CD14-positive monocyte (primary cell): ENCODE data around the gene CDH3. TPM values are rescaled to one million over a fixed set of nuclear protein-coding genes. Genes with fewer than 3 reads are reported as not detected.

Experiments
- DNase-seq, 3 donors: peaks; one replicate each; pipeline ENCODE4 v3.0.0-alpha.2; 2011 to 2022
- H2AFZ ChIP-seq: 2 replicates; pipeline ENCODE4 v1.6.0; 2012; ENCODE audit warnings: mild to moderate bottlenecking, low read depth, low read length, inconsistent platforms; ENCODE audit not compliant: insufficient read depth, poor library complexity, severe bottlenecking
- H3K27ac ChIP-seq, 2 donors: 1 replicate in 1 of 2; 2 replicates in 1 of 2; pipeline ENCODE4 v1.5.1; 2012 to 2013; ENCODE audit warnings: low read length in 2 of 2, control low read depth in 1 of 2, inconsistent platforms in 1 of 2, low read depth in 1 of 2, mild to moderate bottlenecking in 1 of 2
- H3K27me3 ChIP-seq, 2 donors: one replicate each; pipeline versions ENCODE4 v1.6.0 to v1.6.1; 2011 to 2013; ENCODE audit warnings: low read length in 2 of 2; ENCODE audit not compliant: control insufficient read depth in 2 of 2, insufficient read depth in 2 of 2
- H3K36me3 ChIP-seq, 2 donors: replicated peaks in 1 of 2; 1 replicate in 1 of 2; 2 replicates in 1 of 2; pipeline versions ENCODE4 v1.5.1 to v1.6.1; 2012 to 2013; ENCODE audit warnings: low read length in 2 of 2, control low read depth in 1 of 2, inconsistent platforms in 1 of 2, mild to moderate bottlenecking in 1 of 2; ENCODE audit not compliant: insufficient read depth in 2 of 2, control insufficient read depth in 1 of 2
- H3K4me1 ChIP-seq, 2 donors: 1 replicate in 1 of 2; 2 replicates in 1 of 2; pipeline versions ENCODE4 v1.5.1 to v1.6.1; 2012 to 2013; ENCODE audit warnings: low read length in 2 of 2, control low read depth in 1 of 2, inconsistent platforms in 1 of 2, mild to moderate bottlenecking in 1 of 2, moderate library complexity in 1 of 2; ENCODE audit not compliant: insufficient read depth in 2 of 2, control insufficient read depth in 1 of 2
- H3K4me2 ChIP-seq: replicated peaks from 2 replicates; pipeline ENCODE3; 2012; ENCODE audit warnings: low read length, moderate library complexity, mild to moderate bottlenecking; ENCODE audit not compliant: poor library complexity, severe bottlenecking; ENCODE audit errors: extremely low read depth
- H3K4me3 ChIP-seq, 3 experiments: fragments of 200-600 bp in 1 of 3; sonication (generic) in 1 of 3; replicated peaks in 1 of 3; 1 replicate in 2 of 3; 2 replicates in 1 of 3; pipeline ENCODE4 v1.5.1; 2011 to 2013; ENCODE audit warnings: low read length in 3 of 3, mild to moderate bottlenecking in 3 of 3, control low read depth in 2 of 3, low read depth in 2 of 3, inconsistent platforms in 1 of 3, moderate library complexity in 1 of 3
- H3K79me2 ChIP-seq: 2 replicates; pipeline ENCODE4 v1.6.0; 2012; ENCODE audit warnings: mild to moderate bottlenecking, control low read depth, inconsistent platforms, low read length, moderate library complexity; ENCODE audit not compliant: insufficient read depth
- H3K9ac ChIP-seq: 2 replicates; pipeline ENCODE4 v1.6.0; 2017; ENCODE audit warnings: low read length, mild to moderate bottlenecking; ENCODE audit not compliant: insufficient read depth, poor library complexity, severe bottlenecking
- H3K9me3 ChIP-seq, 2 donors: replicated peaks in 1 of 2; 1 replicate in 1 of 2; 2 replicates in 1 of 2; pipeline versions ENCODE4 v1.5.1 to v1.6.1; 2012 to 2013; ENCODE audit warnings: low read length in 2 of 2, control low read depth in 1 of 2; ENCODE audit not compliant: control insufficient read depth in 1 of 2, insufficient read depth in 1 of 2
- H4K20me1 ChIP-seq: 2 replicates; pipeline ENCODE4 v1.6.0; 2012; ENCODE audit warnings: mild to moderate bottlenecking, low read length, control low read depth, moderate library complexity; ENCODE audit not compliant: insufficient read depth
- H3K27ac Mint-ChIP-seq, 7 donors: one replicate each; pipeline ENCODE4 v1.8.0; 2020; ENCODE audit warnings: mild to moderate bottlenecking in 7 of 7, mixed read lengths in 7 of 7, moderate library complexity in 6 of 7, inconsistent platforms in 2 of 7
- H3K27me3 Mint-ChIP-seq, 3 donors: one replicate each; pipeline ENCODE4 v1.8.0; 2021 to 2022; ENCODE audit warnings: low read depth in 3 of 3, mild to moderate bottlenecking in 3 of 3, mixed read lengths in 3 of 3, moderate library complexity in 3 of 3, inconsistent platforms in 1 of 3
- H3K36me3 Mint-ChIP-seq, 2 donors: one replicate each; pipeline ENCODE4 v1.8.0; 2020; ENCODE audit warnings: mixed read lengths in 2 of 2, inconsistent platforms in 1 of 2, mild to moderate bottlenecking in 1 of 2
- H3K4me1 Mint-ChIP-seq: one replicate; pipeline ENCODE4 v1.8.0; 2020; ENCODE audit warnings: mild to moderate bottlenecking, mixed read lengths
- H3K4me3 Mint-ChIP-seq, 2 donors: one replicate each; pipeline ENCODE4 v1.8.0; 2020; ENCODE audit warnings: mild to moderate bottlenecking in 2 of 2, mixed read lengths in 2 of 2, moderate library complexity in 1 of 2
- H3K9me3 Mint-ChIP-seq, 7 donors: one replicate each; pipeline ENCODE4 v1.8.0; 2020 to 2022; ENCODE audit warnings: mixed read lengths in 7 of 7, mild to moderate bottlenecking in 6 of 7, moderate library complexity in 6 of 7, inconsistent platforms in 2 of 7
- WGBS: methylation state at CpG from one replicate; pipeline ENCODE4 v1.1.5; 2013; ENCODE audit warnings: missing lambda C conversion rate; ENCODE audit not compliant: insufficient coverage; 5-methylcytosine and 5-hydroxymethylcytosine counted together
- intact Hi-C, 2 donors: fragments of 100-400 bp; cut with micrococcal nuclease; formaldehyde crosslinking; loops; one replicate each; pipeline versions ENCODE4 v1.15.0 to v1.15.1; 2023
- polyA plus RNA-seq, 3 donors: library from polyadenylated mRNA; depleted of rRNA in 1 of 3; unstranded in 2 of 3; stranded (reverse) in 1 of 3; fragments of 300-500 nt in 2 of 3; fragments of >200 nt in 1 of 3; fragmentation: Illumina TruSeq in 2 of 3; gene quantifications; 1 replicate in 2 of 3; 2 replicates in 1 of 3; pipeline ENCODE4 v1.2.3, GENCODE V29; 2012 to 2021
- TF ChIP-seq, protein P1 (sequence below): fragments of 200-600 bp; IDR thresholded peaks from one replicate; pipeline ENCODE4 v1.8.0; 2022; ENCODE audit warnings: antibody characterized with exemption, mild to moderate bottlenecking

CDH3 gene
- polyA plus RNA-seq, 3 donors, result not detected

DNA sequence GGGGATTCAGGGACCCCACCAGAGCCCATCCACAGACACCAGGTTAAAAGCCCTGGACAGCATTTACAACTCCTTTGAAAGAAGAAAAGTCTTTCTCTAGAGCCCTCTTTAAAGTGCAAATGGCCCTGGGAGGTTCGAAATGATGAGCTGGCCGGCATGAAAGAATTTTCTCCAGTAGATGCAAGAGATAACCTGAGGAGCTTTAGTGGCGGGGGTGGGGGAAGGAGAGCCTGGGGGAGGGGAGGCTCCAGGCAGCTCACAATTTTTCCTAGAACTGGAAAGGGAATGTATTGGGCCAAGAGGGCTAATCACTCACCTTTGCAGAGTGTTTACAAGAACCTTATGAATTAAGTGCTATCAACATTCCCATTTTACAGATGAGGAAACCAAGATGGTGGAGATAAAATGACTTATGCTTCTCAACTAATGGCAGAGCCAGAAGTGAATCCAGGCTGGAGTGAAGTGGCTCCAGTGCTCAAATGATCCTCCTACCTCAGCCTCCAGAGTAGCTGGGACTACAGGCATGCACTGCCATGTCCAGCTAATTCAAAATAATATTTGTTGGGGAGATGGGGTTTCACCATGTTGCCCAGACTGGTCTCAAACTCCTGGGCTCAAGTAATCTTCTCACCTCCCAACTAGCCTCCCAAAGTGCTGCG is 87.8 kb downstream of the CDH3 start:
- Mint-ChIP-seq H3K36me3 (peaks cover 5% of the 10 kb centered on the region in 2 donors), H3K9me3 (peaks cover 0 to 10% (median 8%) of the 10 kb centered on the region in 7 donors), H3K27me3 (peaks cover 35 to 56% (median 54%) of the 10 kb centered on the region in 3 donors), H3K4me1 (peaks cover 7% of the 10 kb centered on the region), H3K27ac (no peak overlapping the region), H3K4me3 (no peak overlapping the region)
- Histone ChIP-seq H4K20me1 (no peaks in the 10 kb centered on the region), H2AFZ (no peak overlapping the region), H3K36me3 (no peaks in the 10 kb centered on the region), H3K9me3 (peaks cover 0 to 3% of the 10 kb centered on the region in 2 donors), H3K27ac (no peak overlapping the region), H3K27me3 (peaks cover 16 to 33% of the 10 kb centered on the region in 2 donors), H3K9ac (no peak overlapping the region), H3K4me3 (no peak overlapping the region), H3K79me2 (no peaks in the 10 kb centered on the region), H3K4me2 (no peak overlapping the region), H3K4me1 (peaks cover 4 to 9% of the 10 kb centered on the region in 2 donors)
- intact Hi-C loops, result no loop called here
- DNase-seq, result no peak
- TF ChIP-seq, protein P1, sequence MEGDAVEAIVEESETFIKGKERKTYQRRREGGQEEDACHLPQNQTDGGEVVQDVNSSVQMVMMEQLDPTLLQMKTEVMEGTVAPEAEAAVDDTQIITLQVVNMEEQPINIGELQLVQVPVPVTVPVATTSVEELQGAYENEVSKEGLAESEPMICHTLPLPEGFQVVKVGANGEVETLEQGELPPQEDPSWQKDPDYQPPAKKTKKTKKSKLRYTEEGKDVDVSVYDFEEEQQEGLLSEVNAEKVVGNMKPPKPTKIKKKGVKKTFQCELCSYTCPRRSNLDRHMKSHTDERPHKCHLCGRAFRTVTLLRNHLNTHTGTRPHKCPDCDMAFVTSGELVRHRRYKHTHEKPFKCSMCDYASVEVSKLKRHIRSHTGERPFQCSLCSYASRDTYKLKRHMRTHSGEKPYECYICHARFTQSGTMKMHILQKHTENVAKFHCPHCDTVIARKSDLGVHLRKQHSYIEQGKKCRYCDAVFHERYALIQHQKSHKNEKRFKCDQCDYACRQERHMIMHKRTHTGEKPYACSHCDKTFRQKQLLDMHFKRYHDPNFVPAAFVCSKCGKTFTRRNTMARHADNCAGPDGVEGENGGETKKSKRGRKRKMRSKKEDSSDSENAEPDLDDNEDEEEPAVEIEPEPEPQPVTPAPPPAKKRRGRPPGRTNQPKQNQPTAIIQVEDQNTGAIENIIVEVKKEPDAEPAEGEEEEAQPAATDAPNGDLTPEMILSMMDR, result no peak
- no CpG with 5 or more reads among the region's 4 CpGs for WGBS

DNA sequence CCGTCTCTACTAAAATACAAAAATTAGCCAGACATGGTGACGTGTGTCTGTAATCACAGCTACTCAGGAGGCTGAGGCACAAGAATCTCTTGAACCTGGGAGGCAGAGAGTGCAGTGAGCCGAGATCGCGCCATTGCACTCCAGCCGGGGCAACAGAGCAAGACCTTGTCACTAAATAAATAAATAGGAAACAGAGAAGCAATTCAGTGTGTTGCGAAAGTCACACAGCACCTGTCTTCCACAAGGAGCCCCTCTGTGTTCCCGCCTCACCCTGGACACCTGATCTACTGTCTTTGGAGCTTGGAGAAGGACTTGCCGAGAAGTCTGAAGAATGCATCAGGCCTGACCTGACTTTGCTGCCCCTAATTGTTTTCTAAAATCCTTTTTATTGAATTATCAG is 88.5 kb downstream of the CDH3 start:
- H3K9me3 Mint-ChIP-seq, result peaks cover 0 to 10% (median 8%) of the 10 kb centered on the region in 7 donors
- Histone ChIP-seq H3K79me2 (no peaks in the 10 kb centered on the region), H2AFZ (no peak overlapping the region), H3K27me3 (peaks cover 22 to 40% of the 10 kb centered on the region in 2 donors), H3K27ac (no peak overlapping the region), H3K9me3 (peaks cover 0 to 9% of the 10 kb centered on the region in 2 donors), H3K4me2 (no peak overlapping the region), H3K4me1 (peaks cover 5 to 9% of the 10 kb centered on the region in 2 donors), H3K4me3 (no peak overlapping the region), H3K9ac (no peak overlapping the region), H4K20me1 (no peaks in the 10 kb centered on the region), H3K36me3 (no peaks in the 10 kb centered on the region)
- 94% methylated on average over 6 of the region's 9 CpGs for WGBS
- TF ChIP-seq, protein P1, result no peak
- no peak for DNase-seq
- H3K36me3 Mint-ChIP-seq, result peaks cover 5% of the 10 kb centered on the region in 2 donors
- peaks cover 7% of the 10 kb centered on the region for H3K4me1 Mint-ChIP-seq
- H3K27me3 Mint-ChIP-seq, result peaks cover 38 to 63% (median 61%) of the 10 kb centered on the region in 3 donors
- intact Hi-C loops, result no loop called here
- H3K4me3 Mint-ChIP-seq, result no peak overlapping the region
- H3K27ac Mint-ChIP-seq, result no peak overlapping the region
